ENCODE data around the gene MAGEC3. TPM values are rescaled to one million over a fixed set of nuclear protein-coding genes. Genes with fewer than 3 reads are reported as not detected.

Gene MAGEC3, protein sequence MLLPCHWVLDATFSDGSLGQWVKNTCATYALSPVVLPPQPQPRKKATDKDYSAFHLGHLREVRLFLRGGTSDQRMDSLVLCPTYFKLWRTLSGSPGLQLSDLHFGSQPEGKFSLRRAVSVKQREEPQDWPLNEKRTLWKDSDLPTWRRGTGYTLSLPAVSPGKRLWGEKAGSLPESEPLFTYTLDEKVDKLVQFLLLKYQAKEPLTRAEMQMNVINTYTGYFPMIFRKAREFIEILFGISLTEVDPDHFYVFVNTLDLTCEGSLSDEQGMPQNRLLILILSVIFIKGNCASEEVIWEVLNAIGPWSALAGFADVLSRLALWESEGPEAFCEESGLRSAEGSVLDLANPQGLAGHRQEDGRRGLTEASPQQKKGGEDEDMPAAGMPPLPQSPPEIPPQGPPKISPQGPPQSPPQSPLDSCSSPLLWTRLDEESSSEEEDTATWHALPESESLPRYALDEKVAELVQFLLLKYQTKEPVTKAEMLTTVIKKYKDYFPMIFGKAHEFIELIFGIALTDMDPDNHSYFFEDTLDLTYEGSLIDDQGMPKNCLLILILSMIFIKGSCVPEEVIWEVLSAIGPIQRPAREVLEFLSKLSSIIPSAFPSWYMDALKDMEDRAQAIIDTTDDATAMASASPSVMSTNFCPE
- total RNA-seq (ENCODE audit: low replicate concordance): 0.27 TPM in 1 of 2 replicates, not detected in the other

DNA sequence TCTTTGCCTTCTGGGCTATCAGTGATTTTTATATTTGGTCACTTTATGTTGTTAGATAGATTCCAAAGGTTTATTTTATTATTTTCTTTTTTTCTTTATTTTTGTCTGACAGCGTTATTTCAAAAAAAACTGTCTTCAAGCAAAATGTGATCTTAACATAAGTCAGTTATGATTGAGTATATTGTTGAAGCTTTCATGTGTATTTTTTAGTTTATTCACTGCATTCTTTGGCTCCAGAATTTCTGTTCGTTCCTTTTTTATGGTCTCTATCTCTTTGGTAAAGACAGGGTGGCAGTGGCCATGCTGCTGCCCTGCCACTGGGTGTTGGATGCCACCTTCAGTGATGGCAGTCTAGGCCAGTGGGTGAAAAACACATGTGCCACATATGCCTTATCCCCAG lies at the start of gene MAGEC3:
Gene MAGEC3 (plus strand): TSS at position 301 of the 400 bp plus-strand sequence. CDS start 0 bp downstream, at position 301.
- no peak within 1 kb of the TSS for H3K4me3 ChIP-seq (ENCODE audit: low read depth, low read length)
- DNase-seq (ENCODE audit: low read depth): no peak
- TF ChIP-seq, protein P1, sequence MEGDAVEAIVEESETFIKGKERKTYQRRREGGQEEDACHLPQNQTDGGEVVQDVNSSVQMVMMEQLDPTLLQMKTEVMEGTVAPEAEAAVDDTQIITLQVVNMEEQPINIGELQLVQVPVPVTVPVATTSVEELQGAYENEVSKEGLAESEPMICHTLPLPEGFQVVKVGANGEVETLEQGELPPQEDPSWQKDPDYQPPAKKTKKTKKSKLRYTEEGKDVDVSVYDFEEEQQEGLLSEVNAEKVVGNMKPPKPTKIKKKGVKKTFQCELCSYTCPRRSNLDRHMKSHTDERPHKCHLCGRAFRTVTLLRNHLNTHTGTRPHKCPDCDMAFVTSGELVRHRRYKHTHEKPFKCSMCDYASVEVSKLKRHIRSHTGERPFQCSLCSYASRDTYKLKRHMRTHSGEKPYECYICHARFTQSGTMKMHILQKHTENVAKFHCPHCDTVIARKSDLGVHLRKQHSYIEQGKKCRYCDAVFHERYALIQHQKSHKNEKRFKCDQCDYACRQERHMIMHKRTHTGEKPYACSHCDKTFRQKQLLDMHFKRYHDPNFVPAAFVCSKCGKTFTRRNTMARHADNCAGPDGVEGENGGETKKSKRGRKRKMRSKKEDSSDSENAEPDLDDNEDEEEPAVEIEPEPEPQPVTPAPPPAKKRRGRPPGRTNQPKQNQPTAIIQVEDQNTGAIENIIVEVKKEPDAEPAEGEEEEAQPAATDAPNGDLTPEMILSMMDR (IDR thresholded peaks at IDR 0.05; ENCODE audit: insufficient read depth, low read length): no peak

DNA sequence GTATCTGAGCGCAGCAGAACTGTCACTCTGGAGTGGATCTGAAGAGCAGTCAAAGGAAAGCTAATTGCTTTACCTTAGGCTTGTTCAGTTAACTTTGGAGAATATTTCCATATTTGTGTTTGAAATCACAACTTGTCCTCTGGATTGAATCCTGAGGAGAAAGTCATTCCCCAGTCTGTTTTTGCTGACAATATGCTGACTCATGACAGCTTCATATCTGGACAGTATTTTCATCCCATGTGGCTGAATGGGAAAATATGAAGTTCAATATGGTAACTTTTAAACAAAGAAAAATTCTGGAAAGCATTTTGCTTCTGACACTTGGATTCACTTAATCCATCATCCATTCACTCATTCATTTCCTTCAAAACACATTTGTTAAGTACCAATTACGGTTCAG lies 46.3 kb upstream of the MAGEC3 start:
- peak; percentile 1 for DNase-seq (ENCODE audit: low read depth)
- TF ChIP-seq, protein P1 (IDR thresholded peaks at IDR 0.05; ENCODE audit: insufficient read depth, low read length): no peak
- no peak overlapping the region for H3K4me3 ChIP-seq (ENCODE audit: low read depth, low read length)

DNA sequence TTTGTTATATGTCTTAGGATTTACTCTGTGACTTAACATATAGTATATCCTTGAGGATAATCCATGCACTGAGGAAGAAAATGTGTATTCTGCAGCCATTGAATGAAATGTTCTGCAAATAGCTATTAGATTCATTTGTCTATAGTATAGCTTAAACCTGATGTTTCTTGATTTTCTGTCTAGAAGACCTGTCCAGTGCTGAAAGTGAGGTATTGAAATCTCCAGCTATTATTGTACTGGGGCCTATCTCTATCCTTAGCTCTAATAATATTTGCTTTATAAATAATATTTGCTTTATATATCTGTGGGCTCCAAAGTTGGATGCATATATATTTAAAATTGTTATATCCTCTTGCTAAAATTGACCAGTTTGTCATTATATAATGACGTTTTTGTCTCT lies 26.7 kb upstream of the MAGEC3 start:
- TF ChIP-seq, protein P1 (IDR thresholded peaks at IDR 0.05; ENCODE audit: insufficient read depth, low read length): no peak
- H3K4me3 ChIP-seq (ENCODE audit: low read depth, low read length): no peak overlapping the region
- DNase-seq (ENCODE audit: low read depth): no peak

DNA sequence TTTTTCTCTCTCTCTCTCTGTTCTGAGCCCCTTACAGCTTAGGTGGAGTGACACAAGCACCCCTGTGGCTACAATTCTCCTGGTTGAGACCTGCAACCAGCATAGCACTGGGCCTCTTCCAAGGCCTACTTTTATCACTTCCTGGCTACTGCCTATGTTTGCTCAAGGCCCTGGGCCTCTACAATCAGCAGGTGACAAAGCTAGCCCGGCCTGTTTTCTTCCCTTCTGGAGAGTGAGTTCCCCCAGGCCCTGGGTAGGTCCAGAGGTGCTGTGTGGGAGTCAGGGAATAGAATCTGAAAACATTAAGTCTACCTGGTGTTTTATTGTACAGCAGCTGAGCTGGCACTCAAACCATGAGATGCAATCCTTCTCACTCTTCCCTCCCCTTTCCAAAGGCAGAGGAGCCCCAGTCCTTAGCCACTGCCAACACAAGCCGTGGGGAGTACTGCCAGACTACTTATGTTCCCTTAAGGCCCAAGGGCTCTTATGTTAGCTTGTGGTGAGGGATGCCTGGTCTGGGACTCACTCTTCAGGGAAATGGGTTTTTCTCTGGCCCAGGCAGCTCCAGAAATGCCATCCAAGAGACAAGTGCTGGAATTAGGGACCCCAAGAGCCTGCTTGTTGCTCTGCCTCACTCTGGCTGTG lies 23.8 kb upstream of the MAGEC3 start:
- H3K4me3 ChIP-seq (ENCODE audit: low read depth, low read length): no peak overlapping the region
- TF ChIP-seq, protein P1 (IDR thresholded peaks at IDR 0.05; ENCODE audit: insufficient read depth, low read length): no peak
- DNase-seq (ENCODE audit: low read depth): no peak

DNA sequence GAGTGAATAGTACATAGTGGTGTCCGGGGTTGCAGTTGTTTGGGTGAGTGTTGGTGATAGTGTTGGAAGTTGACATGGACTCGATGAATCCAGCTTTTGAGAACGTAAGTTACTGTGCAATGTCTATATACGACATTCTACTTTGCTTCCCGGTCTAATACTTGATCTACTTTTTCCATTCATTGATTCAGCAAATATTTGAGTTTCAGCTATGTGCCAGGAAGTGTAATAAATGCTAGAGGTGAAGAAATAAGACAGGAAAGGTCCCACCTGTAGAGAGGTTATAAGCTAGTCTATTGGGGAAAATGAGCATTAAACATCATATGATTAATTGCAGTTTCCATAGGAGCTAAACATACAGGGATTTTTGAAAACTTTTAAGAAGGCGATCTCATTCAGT lies 22.2 kb upstream of the MAGEC3 start:
- TF ChIP-seq, protein P1 (IDR thresholded peaks at IDR 0.05; ENCODE audit: insufficient read depth, low read length): no peak
- DNase-seq (ENCODE audit: low read depth): no peak
- no peak overlapping the region for H3K4me3 ChIP-seq (ENCODE audit: low read depth, low read length)

DNA sequence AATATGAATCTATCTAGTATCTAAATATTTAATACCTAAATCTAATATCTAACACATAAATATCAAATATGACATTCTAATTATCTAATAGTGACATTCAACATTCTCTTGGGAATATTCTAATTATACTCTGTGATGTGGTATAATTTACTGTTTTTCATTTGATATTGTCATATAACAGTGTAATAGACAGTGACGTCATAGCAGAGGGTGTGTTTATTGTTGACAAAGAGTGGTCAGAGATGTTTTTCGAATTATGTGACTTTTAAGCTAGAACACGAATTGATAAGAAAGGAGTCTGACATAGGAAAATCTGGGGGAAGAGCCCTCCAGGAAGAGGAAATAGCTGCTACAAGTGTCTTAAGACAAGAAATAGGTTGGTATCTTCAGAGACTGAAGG lies 5.9 kb upstream of the MAGEC3 start:
- no peak overlapping the region for H3K4me3 ChIP-seq (ENCODE audit: low read depth, low read length)
- DNase-seq (ENCODE audit: low read depth): no peak
- TF ChIP-seq, protein P1 (IDR thresholded peaks at IDR 0.05; ENCODE audit: insufficient read depth, low read length): no peak

Data from fibroblast of the aortic adventitia (primary cell).